ENCODE measurements around the gene FRMD8.

FRMD8 gene, protein sequence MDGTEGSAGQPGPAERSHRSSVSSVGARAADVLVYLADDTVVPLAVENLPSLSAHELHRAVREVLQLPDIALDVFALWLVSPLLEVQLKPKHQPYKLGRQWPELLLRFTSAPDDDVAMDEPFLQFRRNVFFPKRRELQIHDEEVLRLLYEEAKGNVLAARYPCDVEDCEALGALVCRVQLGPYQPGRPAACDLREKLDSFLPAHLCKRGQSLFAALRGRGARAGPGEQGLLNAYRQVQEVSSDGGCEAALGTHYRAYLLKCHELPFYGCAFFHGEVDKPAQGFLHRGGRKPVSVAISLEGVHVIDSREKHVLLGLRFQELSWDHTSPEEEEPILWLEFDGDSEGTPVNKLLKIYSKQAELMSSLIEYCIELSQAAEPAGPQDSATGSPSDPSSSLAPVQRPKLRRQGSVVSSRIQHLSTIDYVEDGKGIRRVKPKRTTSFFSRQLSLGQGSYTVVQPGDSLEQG
- 51.4 to 107 reads per million in 2 donors for total RNA-seq

DNA sequence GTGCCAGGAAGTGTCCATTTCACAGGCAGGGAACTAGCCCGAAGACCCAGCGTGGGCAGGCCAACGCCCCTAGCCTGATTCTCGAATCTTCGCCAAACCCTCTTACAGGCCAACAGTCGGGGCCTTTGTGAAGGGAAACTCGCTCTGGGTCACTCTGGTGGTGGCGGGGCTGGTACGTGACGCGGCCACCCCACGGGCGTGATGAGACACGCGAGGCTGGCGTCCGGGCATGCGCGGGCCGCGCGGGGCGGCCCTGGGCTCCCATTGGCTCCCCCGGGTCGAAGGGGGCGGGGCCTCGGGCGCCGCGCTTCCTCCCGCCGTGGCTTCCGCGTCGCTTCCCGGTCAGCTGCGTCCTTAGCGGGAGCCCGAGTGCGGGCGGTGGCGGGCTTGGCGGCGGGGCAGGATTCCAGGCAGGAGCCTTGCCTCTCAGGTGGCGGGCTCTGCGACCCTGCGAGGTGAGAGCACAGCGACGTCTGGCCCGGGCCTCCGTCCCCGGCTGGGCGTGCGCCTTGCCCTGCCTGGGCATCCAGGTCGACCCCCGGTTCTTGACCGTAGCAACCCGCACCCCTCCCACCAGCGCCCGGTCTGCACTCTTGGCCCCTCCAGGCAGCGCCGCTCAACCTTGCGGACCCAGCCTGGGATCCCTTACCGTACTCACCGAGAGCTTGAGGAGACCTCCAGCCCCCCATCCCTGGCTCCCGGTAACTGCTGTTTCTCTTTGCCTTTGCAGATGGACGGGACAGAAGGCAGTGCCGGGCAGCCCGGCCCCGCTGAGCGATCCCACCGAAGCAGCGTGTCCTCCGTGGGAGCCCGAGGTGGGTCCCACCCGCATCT is at the start of gene FRMD8:
FRMD8 (plus strand) TSS at position 331 of the 834 bp plus-strand sequence; CDS start at position 731, 400 bp downstream.
- peak; percentile 86 for DNase-seq

DNA sequence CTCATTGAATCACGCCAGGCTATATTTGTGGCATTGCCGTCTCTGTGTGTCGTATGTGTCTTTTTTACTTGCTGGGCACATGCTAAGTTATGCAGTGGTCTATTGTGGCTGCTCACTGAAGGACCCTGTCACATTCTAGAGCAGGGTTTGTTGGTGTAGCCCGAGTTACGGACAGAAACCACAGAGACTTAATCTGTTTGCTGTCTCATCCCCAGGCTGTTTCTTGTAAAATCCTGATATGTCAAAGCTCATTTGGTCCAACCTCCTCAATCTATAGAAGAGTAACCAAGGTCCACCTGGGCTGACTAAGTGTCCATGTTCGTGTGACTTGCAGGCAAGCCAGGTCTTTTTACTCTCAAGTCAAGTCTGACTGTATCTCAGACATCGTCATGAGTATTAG is 47.8 kb upstream of the FRMD8 start:
- DNase-seq, result no peak

DNA sequence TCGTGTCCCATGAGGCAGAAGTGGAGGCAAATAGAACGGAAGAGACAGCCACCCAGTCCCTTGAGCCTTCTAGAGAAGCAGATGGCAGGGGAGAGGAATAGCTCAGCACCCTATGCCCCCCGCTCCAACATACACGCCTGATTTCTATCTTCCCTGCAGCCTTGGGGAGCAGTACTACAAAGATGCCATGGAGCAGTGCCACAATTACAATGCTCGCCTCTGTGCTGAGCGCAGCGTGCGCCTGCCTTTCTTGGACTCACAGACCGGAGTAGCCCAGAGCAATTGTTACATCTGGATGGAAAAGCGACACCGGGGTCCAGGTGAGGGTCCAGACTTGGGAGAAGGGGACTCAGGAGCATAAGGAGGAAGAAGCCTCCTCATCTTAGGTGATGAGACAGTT is 46.2 kb upstream of the FRMD8 start:
- no peak for DNase-seq

DNA sequence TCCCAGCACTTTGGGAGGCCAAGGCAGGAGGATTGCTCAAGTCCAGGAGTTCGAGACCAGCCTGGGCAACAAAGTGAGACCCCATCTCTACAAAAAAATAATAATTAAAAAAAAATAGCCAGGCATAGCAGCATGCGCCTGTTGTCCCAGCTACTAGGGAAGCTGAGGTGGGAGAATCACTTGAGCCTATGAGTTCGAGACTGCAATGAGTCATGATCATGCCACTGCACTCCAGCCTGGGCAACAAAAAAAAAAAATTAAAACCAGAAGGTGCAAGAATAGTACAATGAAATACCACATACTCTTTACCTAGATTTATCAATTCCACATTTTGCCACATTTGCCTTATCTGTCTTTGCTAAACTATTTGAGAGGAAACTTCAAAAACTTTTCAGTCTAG is 44.6 kb upstream of the FRMD8 start:
- DNase-seq, result no peak

DNA sequence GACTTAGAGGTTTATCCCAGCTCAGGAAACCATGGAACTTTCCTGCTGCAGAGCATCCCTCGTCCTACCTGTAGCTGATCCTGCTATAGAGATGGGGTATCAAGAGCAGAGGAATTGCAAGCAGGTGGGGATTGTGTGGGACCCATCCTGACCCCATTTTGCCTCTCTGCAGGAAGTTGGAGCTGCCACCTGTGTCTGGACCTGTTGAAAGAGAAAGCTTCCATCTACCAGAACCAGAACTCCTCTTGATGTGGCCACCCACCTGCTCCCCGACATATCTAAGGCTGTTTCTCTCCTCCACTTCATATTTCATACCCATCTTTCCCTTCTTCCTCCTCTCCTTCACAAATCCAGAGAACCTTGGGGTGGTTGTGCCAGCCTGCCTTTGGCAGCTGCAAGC is 34.9 kb upstream of the FRMD8 start:
- no peak for DNase-seq

DNA sequence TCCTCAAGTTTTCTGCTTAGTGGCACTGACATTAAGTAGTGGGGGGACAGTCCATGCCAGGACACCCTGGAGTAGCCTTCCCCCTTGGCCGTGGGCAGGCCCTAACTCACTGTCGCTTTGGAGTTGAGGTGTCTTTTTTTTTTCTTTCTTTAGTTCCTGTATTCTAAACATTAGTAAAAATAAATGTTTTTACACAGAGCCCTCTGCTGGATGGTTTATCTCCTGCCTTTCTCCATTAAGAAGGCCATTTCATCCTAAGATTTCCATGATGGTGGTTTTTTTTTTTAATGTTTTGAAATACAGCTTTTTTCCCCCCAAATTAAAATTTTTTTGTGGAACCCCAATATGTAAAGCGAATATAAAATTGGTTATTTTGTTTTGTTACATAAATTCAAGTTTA is 33.7 kb upstream of the FRMD8 start:
- DNase-seq, result no peak

DNA sequence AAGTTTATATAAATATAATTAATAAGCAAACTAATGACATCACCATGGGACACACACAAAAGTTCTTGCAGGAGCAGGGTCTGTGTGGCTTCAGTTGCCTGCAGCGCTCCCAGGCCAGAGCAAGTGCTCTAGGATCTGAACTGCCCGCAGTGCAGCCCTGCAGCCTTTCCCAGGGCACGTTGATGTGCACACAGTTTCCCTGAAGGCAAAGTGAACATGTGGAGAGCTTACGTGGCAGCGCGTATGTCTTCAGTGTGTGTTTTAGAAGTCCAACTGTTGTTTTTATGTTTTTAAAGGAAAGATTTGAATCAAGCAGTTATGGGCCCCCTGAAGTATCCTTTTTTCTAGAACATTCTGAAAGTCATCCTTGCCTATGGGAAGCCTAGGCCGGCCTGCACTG is 33.1 kb upstream of the FRMD8 start:
- DNase-seq, result no peak

DNA sequence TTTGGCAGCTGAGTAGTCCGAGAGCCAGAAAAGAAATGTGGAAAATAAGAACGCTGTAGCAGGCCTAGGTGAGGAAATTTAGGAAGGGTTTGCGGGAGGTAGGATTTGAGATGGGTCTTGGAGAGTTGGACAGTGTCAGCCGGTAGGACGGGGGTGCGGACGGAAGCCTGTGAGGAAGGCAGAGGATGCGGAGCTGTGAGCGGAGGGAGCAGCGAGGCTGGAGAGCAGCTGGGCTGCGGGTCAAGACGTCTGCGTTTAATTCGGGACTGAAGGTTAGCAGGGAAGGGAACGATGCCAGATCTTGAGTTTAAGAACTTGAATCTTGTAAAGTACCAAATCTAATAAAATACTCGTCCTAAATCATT is 32.6 kb upstream of the FRMD8 start:
- no peak for DNase-seq

DNA sequence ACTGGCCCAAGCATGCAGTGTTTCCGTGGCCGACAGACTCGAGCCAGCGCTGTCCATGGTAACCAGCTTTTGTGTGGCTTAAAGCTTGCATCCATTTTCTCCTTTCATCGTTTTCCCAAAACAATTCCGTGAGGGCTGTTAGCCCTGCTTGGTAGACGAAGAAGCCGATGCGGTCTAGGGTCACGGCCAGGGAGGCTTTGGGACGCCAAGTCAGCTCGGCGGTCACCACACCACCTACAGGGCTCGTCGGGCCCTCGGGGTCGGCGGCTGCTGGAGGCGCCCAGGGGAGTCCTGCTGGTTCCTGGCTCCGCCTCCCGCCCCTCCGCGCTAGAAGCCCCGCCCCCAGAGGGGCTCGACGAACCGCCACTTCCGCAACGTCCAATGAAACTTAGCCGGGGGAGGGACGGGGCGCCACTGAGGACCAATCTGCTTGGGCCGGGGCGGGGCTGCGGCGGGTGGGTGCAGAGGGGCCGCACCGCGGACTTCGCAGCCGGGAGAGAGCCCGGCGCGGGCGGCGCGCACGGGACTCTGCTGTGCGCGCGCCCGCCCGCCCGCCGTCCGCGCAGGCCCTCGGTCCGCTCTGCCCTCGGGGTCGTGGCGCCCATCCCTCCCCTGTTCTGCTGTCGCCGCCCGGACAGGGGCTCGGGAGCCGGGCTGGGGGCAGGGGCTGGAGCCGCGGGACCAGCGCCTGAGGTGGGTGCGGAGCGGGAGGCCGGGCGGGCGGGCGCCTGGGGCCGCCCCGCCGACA is 32.0 kb upstream of the FRMD8 start, which contains the start of gene TIGD3:
TIGD3 (plus strand) TSS at position 487 of the 748 bp plus-strand sequence. CDS start 1,058 bp downstream, outside the sequence.
- peak; percentile 97 for DNase-seq

DNA sequence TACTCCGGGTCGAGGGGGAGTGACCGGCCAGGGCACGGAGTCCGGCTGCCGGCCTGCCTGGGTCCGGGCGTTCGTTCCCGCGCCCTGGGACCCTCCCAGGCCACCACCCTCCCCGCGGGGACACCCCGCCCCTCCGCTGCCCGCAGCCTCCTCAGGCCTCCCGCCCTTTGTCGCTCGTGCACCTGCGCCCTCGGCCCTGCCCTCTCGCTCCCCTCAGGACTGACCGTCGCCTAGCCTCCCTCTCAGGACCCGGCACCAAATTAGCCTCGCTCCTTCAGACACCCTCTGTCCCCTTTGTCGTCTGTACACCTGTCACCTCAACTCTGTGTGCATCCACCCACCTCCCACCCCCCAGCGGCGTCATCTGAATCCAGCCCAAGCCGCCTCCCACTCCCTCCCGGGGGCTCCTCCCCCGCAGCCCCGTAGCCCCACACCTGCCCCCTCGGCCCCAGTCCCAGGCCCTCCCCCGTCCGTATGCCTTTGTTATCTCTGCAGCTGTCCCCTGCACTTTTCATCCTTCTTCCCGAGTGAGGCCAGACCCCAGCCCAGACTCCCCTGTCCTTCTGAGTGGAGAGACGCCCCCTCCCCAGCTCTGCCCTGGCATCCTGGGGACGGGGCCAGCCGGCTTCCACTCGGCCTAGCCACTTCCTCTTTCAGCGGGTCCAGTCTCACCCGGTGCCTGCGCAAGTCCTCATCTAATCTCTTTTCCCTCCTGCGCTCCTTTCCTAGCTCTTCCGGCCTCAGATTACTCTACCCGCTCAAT is 31.2 kb upstream of the FRMD8 start:
- peak; percentile 67 for DNase-seq

DNA sequence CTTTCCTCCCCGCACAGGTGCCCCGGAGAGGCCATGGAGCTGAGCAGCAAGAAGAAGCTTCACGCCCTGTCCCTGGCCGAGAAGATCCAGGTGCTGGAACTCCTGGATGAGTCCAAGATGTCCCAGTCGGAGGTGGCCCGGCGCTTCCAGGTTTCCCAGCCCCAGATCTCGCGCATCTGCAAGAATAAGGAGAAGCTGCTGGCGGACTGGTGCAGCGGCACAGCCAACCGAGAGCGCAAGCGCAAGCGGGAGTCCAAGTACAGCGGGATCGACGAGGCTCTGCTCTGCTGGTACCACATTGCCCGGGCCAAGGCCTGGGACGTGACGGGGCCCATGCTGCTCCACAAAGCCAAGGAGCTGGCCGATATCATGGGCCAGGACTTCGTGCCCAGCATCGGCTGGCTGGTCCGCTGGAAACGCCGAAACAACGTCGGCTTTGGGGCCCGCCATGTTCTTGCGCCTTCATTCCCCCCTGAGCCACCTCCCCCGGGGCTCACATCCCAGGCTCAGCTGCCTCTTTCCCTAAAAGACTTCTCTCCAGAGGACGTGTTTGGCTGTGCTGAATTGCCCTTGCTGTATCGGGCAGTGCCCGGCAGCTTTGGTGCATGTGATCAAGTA is 30.6 kb upstream of the FRMD8 start:
- DNase-seq, result no peak

DNA sequence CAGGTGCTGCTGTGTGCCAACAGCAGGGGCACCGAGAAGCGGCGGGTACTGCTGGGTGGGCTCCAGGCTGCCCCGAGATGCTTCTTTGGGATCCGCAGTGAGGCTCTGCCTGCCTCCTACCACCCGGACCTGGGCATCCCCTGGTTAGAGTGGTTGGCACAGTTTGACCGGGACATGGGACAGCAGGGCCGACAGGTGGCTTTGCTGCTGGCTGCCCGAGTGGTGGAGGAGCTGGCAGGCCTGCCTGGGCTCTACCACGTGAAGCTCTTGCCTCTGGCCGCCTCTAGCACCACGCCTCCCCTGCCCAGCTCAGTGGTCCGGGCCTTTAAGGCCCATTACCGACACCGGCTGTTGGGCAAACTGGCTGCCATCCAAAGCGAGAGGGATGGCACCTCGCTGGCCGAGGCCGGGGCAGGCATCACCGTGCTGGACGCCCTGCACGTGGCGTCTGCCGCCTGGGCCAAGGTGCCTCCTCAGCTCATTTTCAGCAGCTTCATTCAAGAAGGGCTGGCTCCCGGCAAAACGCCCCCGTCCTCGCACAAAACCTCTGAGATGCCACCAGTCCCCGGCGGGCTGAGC is 30.0 kb upstream of the FRMD8 start:
- no peak for DNase-seq

DNA sequence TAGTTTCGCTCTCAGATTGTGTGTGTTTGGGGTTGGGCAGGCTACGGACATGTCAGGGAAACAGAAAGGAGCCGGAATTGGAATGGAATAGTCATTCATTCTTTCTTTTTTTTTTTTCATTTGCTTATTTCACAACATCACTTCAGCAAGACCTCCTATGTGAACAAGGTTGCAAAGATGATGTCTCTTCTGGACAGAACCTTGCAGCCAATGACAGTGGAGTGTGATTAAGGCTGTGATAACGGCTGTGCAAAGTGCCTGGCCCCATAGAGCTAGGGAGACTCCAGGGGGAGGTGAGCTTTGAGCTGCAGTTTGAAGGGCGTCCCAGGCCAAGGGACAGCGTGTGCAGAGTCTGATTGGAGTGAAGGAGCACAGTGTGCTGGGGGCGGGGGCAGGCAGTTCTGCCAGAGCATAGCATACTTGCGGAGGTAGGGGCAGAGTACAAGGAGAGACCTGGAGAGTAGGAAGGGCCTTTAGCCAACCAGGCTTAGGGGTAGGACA is 28.5 kb upstream of the FRMD8 start:
- no peak for DNase-seq

DNA sequence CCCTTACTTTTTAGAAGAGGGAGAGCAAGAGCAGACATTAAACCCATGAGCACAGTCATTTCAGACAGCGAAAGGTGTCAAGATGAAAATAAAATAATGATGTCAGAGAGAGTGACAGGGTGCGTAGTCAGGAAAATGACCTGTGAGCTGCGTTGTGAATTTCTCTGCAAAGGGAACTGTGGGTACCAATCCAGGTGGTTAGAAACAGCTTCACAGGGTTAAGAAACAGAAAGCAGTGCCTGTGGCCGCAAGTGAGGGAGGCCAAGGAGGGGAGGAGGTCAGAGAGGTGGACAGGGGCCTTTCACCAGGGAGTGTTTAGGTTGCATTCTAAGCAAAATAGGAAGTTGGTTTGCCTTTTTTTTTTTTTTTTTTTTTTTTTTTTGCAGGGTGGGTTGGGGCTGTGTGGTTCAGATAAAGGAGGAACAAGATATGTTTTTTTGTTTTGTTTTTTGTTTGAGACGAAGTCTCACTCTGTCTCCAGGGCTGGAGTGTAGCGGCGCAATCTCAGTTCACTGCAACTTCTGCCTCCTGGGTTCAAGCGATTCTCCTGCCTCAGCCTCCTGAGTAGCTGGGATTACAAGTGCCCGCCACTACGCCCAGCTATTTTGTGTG is 24.0 kb upstream of the FRMD8 start:
- no peak for DNase-seq

DNA sequence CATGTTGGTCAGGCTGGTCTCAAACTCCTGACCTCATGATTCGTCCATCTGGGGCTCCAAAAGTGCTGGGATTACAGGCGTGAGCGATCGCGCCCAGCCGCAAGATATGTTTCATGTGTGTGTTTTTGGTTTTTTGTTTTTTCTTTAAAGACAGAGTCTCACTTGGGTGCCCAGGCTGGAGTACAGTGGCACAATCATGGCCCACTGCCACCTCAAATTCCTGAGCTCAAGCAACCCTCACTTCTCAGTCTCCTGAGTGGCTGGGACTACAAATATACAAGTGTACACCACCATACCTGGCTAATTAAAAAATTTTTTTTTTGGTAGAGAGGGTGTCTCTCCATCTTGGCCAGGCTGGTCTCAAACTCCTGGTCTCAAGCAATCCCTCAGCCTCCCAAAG is 23.5 kb upstream of the FRMD8 start:
- DNase-seq, result no peak

DNA sequence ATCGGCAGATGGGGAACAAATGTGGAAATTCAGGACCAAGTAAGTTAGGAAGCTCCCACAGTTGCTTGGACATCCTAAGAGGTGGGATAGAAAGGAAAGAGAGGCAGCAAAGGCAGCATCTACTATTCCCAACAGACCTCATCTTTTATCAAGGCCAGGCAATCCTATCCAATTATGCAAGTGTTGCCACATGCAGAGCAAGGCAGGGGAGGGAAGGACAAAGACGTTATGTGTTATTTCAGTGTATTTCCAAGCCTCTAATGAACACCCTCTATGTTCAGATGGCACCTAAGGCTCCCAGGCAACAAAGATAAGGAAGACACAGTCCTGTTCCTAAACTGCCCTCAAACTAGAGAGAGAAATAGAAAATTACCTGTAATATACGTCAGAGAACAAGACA is 22.7 kb upstream of the FRMD8 start:
- DNase-seq, result no peak

DNA sequence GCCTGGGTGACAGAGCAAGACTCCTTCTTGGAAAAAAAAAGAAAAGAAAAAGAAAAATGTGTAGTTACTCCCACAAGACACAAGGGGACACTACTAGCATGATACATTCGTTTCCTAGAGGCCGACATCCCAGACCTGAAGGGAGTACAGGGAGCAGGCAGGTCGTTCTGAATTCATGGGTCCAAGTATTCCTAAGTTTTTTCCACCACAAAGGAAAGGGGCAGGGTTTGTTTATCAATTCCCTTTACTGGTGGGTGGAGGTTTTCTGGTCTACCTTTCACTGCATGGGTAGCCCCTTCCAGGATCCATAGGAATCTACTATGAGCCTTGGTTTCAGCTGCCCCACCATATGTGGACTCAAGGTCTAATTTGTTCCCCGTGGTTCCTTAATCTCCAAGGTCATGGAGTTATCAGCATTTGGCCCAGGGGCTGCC is 20.1 kb upstream of the FRMD8 start:
- no peak for DNase-seq

DNA sequence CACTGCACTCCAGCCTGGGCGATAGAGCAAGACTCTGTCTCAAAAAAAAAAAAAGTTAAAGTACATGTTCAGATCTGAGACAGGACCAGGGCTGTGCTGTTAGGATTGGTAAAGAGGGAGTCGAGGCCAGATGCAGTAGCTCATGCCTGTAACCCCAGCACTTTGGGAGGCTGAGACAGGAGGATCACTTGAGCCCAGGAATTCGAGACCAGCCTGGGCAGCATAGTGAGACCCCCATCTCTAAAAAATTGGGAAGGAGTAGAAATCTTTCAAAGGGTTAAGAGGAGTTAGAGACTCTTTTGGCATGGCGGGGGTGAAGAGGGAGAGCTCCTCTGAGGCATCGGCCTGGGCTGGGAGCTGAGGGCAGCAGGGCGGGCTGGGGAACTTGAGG is 15.8 kb upstream of the FRMD8 start:
- no peak for DNase-seq

DNA sequence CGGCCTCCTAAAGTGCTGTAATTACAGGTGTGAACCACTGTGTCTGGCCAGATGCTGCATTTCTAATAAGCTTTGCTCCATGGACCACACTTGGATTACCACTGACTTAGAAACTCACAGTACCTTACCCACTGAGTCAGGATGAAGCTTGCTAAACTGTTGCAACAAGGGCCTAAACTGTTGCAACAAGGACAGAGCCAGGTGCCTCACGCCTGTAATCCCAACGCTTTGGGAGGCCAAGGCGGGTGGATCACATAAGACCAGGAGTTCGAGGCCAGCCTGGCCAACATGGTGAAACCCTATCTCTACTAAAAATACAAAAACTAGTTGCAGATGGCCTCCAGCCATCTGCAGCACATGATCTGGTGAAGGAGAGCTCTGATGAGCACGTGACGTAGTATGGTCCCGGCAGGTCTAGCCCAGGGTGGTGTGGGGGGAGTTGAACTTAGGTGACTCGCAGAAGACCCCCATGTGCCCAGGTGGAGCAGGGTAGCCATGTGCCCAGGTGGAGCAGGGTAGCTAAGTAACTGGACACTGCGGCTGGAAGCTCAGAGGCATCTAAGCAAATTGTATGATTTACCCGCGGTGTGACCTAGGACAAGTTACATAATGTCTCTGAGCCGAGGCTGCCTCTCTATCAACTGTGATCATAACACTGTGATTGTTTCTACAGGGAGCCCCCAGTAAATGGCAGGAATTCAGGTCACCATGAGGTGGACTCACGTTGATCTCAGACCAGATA is 12.4 kb upstream of the FRMD8 start:
- no peak for DNase-seq

DNA sequence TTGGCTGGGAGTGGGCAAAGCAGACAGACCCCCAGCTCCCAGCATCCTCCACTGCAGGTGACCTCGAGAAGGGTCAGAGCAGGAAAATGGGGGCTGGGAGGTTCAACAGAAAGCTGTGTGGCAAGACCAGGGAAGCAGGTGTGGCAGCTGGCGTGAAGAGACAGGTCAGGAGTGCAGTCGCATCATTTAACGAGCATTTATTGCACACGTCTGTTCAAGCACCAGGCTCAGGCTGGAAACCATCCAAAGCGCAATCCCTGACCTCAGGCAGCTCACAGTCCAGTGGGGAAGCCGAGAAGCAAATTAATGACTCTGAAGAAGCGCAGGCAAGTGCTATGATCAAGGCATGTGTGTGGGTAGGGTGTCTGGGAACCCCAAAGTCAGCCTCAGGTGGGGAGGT is 11.4 kb upstream of the FRMD8 start:
- DNase-seq, result no peak

All from T-helper 9 cell (primary cell).